ENCODE measurements around the gene RNF125.

GRCh38 chr18:32011193-32011592, 7.4 kb upstream of the RNF125 start:
- TF ChIP-seq MLLT1 (IDR thresholded peaks at IDR 0.05), result no peak
- TF ChIP-seq CTCF (IDR thresholded peaks at IDR 0.05 in 2 of 3, conservative IDR thresholded peaks at IDR 0.05 in 1 of 3; ENCODE audit: control insufficient read depth in 2 of 3, extremely low read depth in 1 of 3, insufficient read depth in 1 of 3, low read depth in 3 of 3, low read length in 3 of 3), result no peak
- TF ChIP-seq ZNF274 (IDR thresholded peaks at IDR 0.05; ENCODE audit: insufficient read depth, insufficient read length), result no peak
- TF ChIP-seq CHD2 (IDR thresholded peaks at IDR 0.05; ENCODE audit: borderline replicate concordance, low read depth, low read length), result no peak
- no peak for TF ChIP-seq EP300 (IDR thresholded peaks at IDR 0.05; ENCODE audit: borderline replicate concordance in 1 of 2, control insufficient read depth in 1 of 2, low read depth in 2 of 2, low read length in 2 of 2)
- no peak for TF ChIP-seq FOXM1 (IDR thresholded peaks at IDR 0.05; ENCODE audit: low read depth, low read length)
- no peak for TF ChIP-seq POLR2A (IDR thresholded peaks at IDR 0.05; ENCODE audit: low read depth, low read length)

Data from GM12878 (cell line).